HG03439 (cell line): Measurements from ENCODE around the gene RNF26.

Source experiments
- ATAC-seq: cut with Tn5 transposase; IDR thresholded peaks from one replicate; pipeline ENCODE4 v1.9.1; 2021; ENCODE audit warnings: mild to moderate bottlenecking, moderate library complexity; ENCODE audit not compliant: unreplicated experiment

The RNF26 gene

DNA sequence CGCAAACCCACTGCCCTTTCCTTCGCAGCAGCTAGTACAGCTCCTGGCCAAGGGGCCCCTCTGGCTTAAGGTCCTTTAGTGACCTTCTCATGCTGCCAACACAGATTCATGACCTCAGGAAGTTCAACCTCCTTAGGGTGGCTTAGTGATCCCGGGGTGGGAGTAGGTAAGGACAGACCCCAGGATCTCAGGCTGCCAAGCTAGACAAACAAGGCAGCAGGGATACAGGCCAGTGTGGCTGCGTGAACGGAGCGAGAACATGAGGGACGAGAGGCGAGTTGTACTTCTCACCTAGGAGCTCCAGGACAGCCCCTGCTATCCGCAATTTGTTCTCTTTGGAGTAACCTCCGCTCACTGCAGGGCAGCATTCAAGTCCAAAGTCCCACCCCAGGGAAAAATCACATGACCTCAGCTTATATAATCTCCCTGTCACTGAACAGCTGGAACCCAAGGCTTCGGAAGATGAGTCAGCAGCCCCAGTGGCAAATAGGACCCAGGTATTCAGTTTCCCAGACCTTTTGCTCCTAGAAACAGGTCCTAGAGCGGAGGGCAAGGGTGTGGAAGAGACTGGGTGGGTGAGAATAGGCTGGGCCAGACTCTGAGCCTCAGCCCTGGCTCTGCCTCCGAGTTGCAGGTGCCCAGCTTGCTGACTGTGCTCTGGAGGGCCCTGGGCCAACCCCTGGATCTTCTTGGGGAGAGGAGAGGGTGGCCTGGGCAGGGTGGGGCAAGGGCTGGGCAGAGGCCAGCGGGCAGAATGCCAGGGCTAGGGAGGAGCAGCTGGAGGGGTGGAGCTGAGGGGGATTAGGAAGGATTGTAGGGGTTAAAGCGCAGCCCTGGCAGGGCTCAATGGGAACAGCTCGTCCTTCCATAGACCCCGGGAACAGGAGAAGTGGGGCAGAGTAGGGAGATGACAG lies 34.1 kb downstream of the RNF26 start:
- ATAC-seq: no peak

DNA sequence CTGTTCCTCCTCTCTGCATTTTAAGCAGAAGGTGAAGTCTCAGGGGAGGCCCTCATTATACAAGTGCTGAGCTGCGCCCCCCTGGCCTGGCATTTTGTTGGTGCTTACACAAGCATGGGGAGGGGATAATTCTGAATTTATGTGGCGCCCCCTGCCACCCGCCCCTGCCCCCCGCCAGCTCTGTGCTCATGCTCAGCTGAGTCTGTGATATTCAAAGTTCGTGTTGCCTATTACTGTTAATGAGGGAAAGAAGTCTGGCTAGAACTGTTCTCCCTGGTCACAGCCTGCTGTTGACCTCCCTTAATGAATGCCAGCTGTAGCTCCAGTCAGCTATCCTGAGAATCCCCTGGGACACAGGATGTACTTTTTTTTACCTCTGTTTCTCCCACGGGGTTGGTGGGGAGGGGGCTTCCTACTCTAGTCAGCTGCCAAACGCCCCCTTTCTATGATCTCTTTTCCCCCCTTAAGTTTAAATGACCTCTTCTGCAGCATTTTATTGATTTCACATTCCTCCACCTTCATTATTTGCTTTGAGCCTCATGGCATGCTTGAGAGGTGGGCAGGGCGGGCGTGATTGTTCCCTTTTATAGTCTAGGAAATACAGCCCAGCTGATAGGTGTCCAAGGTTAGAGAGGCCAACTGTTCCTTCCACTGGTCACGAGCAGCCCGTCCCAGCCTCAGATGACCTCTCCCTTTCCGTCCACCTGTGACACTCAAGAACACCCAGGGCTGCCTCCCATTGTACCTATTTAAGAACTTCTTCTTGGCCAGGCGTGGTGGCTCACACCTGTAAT lies 35.0 kb downstream of the RNF26 start:
- no peak for ATAC-seq

DNA sequence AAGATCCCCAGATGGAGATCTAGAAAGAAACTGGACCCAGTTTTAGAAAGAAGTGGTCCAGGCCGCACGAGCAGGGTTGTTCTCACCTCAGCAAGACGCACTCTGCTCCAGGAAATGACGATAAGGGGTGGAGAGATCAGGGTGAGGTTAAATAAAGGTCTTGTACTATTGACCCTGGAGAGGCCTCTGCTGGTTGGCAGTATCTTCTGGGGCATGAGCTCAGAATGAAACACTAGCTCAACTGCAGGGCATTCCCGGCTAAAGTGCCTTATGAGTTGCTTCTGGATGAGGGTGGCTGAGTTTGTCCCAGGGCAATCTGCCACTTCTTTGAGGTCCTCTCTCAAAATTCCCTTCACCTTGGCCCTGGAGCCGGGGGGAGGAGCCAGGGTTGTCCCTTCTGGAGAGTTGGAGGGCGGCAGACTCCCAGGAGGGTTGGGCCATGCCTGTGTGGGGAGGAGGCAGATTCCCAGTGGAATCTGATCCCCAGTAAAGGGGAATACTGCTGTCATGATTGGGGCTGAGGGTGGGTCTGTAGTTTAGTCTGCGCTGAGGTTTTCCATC lies 36.2 kb downstream of the RNF26 start:
- no peak for ATAC-seq

- no peak for ATAC-seq
Measured at GRCh38 chr11:119371067-119371601, 36.8 kb downstream of the RNF26 start.

GRCh38 chr11:119371778-119372182 lies 37.5 kb downstream of the RNF26 start:
- ATAC-seq: no peak

DNA sequence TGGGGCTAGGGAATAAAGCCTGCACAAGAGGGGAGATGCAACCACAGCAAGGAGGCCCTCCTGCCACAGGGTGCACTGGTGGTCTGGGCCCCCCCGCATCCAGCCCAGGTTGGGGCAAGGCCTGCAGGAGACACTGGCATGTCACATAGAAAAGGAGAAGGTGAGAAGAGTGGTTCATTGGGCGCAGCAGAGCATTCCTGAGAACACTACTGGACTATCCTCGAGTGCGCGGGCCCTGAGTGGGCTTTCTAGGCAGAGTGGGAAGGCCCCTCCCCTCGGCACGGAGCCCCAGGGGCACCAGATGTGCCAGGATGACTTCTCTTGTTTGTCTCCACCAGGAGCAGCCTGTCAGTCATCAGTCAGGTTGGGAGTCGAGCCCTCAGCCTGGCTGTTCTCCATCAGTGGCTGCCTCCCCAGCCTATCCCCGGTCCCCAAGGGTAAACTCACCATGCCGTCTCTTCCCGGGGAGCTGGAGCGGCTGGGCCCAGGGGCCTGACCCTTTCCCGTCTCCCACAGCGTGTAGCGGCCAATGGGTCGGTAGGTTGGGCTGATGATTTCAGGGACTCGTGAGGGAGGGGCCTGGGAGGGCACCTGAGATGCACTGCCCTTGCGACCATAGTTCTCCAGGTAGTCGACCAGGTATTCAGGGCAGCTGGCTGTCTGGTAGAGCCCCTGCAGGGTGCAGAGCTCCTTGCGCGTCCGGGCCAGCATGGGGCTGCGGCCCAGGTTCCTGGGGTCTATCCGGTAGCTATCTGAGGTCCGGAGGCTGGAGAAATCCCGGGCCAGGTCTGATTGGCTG lies 38.1 kb downstream of the RNF26 start:
- no peak for ATAC-seq

- no peak for ATAC-seq
Measured at GRCh38 chr11:119373059-119373920, 39.0 kb downstream of the RNF26 start.

GRCh38 chr11:119373921-119374631 lies 39.7 kb downstream of the RNF26 start:
- no peak for ATAC-seq

DNA sequence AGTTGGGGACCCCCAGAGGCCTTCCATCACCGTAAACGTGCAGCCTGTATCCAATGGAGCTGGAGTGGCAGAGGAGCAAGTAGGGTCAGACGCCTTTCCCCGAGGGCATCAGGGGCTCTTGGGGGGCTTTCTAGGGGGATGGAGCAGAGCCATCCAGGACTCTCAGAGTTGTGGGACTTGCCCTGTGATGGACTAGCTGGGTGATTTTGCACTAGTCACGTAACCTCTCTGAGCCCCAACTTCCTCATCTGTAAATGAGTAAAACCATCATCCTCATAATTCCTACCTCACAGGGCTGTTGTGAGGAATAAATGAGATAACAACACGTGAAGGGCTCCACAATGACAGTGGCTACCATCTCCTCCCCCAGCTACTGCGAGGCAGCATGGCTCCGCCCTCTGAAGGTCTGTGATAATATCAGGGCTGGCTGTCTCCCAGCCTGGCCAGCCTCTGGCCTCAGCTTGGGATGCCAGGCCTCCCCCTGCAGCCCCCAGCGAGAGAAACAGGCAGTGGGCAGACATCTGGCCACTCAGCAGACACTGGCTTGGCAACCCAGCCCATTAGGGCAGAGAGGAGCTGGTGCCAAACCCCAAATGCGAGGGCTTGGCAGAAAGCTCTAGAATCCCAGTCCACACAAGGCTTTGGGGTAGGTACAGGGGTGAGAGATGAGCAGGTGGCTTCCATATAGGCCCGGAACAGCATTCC lies 40.5 kb downstream of the RNF26 start:
- no peak for ATAC-seq

- ATAC-seq: no peak
Measured at GRCh38 chr11:119375337-119376196, 41.2 kb downstream of the RNF26 start.

DNA sequence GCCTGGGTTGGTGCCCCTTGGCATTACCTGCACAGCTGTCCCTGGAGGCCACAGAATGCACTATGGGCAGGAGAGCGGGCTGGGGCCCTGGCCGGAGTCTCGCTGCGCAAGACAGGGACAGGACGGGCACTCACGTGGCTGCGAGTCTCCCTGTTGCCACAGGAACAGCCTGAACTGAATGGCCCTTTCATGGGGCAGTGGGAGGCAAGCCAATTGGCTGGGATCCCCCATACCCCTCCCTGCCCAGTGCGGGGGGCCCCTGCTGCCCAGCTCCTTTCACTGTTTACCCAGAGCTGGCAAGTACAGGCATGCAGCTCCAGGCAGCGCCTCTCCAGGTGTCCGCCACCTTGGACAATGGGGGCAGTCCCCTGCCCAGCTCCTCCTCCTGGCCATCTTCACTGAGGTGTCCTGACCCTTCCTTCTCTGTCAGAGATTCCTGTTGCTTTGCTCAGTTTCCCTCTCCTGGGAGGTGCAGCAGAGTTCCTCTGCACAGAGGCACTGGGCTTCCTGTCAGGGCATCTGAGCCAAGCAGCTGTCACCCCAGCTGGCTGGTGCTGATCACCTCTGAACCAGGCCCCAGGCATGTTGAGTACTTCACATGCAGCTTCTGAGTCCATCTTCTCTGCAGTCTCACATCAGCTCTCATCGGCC lies 42.0 kb downstream of the RNF26 start:
- no peak for ATAC-seq

GRCh38 chr11:119377112-119377901 lies 43.0 kb downstream of the RNF26 start:
- ATAC-seq: no peak

GRCh38 chr11:119377961-119378667 lies 43.8 kb downstream of the RNF26 start:
- no peak for ATAC-seq

GRCh38 chr11:119378851-119379465 lies 44.6 kb downstream of the RNF26 start:
- ATAC-seq: no peak
